HEK293 (cell line): ENCODE results near the gene PRAC1.

ENCODE experiments used
- CTCF ChIP-seq: fragments of 450-650 bp; formaldehyde crosslinking; IDR thresholded peaks from 2 replicates; pipeline ENCODE4 v1.5.1; 2016; ENCODE audit warnings: missing biosample characterization, missing genetic modification characterization
- KLF16 ChIP-seq: fragments of 450-650 bp; formaldehyde crosslinking; IDR thresholded peaks from 2 replicates; pipeline ENCODE4 v1.5.1; 2017; ENCODE audit warnings: missing biosample characterization, missing genetic modification characterization
- PATZ1 ChIP-seq: fragments of 450-650 bp; formaldehyde crosslinking; IDR thresholded peaks from 2 replicates; pipeline ENCODE4 v1.5.1; 2016; ENCODE audit warnings: missing biosample characterization, missing genetic modification characterization
- PBX3 ChIP-seq: sonication (generic); formaldehyde crosslinking; IDR thresholded peaks from 2 replicates; pipeline ENCODE4 v1.8.1; 2022; ENCODE audit warnings: mild to moderate bottlenecking, moderate library complexity, missing genetic modification reagents
- SCRT1 ChIP-seq: fragments of 450-650 bp; formaldehyde crosslinking; IDR thresholded peaks from 2 replicates; pipeline ENCODE4 v1.5.1; 2016; ENCODE audit warnings: missing biosample characterization, missing genetic modification characterization, borderline replicate concordance
- SP2 ChIP-seq: fragments of 450-650 bp; formaldehyde crosslinking; IDR thresholded peaks from 2 replicates; pipeline ENCODE4 v1.5.1; 2016; ENCODE audit warnings: missing biosample characterization, missing genetic modification characterization
- YY1 ChIP-seq: fragments of 450-650 bp; formaldehyde crosslinking; IDR thresholded peaks from 2 replicates; pipeline ENCODE4 v1.5.1; 2018; ENCODE audit warnings: missing biosample characterization, missing genetic modification characterization
- ZEB2 ChIP-seq: fragments of 450-650 bp; formaldehyde crosslinking; IDR thresholded peaks from 2 replicates; pipeline ENCODE4 v1.5.1; 2016; ENCODE audit warnings: missing biosample characterization, missing genetic modification characterization
- ZNF510 ChIP-seq: fragments of 450-650 bp; formaldehyde crosslinking; IDR thresholded peaks from 2 replicates; pipeline ENCODE4 v1.5.1; 2018; ENCODE audit warnings: mild to moderate bottlenecking, missing genetic modification characterization, missing biosample characterization; ENCODE audit not compliant: insufficient replicate concordance
- ZNF639 ChIP-seq: fragments of 450-650 bp; formaldehyde crosslinking; IDR thresholded peaks from 2 replicates; pipeline ENCODE4 v1.5.1; 2016; ENCODE audit warnings: missing biosample characterization, missing genetic modification characterization
- ZSCAN30 ChIP-seq: fragments of 450-650 bp; IDR thresholded peaks from 2 replicates; pipeline ENCODE4 v1.5.1; 2018; ENCODE audit warnings: missing biosample characterization, mild to moderate bottlenecking, missing genetic modification characterization, moderate library complexity
- TF ChIP-seq, protein P1 (sequence below): fragments of 450-650 bp; formaldehyde crosslinking; IDR thresholded peaks from 2 replicates; pipeline ENCODE4 v1.5.1; 2017; ENCODE audit warnings: missing biosample characterization, missing genetic modification characterization
- TF ChIP-seq, protein P2 (sequence below): fragments of 450-650 bp; formaldehyde crosslinking; IDR thresholded peaks from 2 replicates; pipeline ENCODE4 v1.5.1; 2016; ENCODE audit warnings: missing biosample characterization, missing genetic modification characterization, low read depth

- TF ChIP-seq, protein P1, sequence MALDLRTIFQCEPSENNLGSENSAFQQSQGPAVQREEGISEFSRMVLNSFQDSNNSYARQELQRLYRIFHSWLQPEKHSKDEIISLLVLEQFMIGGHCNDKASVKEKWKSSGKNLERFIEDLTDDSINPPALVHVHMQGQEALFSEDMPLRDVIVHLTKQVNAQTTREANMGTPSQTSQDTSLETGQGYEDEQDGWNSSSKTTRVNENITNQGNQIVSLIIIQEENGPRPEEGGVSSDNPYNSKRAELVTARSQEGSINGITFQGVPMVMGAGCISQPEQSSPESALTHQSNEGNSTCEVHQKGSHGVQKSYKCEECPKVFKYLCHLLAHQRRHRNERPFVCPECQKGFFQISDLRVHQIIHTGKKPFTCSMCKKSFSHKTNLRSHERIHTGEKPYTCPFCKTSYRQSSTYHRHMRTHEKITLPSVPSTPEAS = no peak
- TF ChIP-seq KLF16 (tag by site-specific recombination) (no peak), ZSCAN30 (no peak), CTCF (tag by site-specific recombination) (no peak), SP2 (tag by site-specific recombination) (no peak), ZNF639 (tag by site-specific recombination) (no peak), YY1 (tag by site-specific recombination) (no peak), SCRT1 (no peak), PBX3 (no peak), ZNF510 (tag by site-specific recombination) (no peak), ZEB2 (no peak), PATZ1 (no peak)
- TF ChIP-seq, protein P2, sequence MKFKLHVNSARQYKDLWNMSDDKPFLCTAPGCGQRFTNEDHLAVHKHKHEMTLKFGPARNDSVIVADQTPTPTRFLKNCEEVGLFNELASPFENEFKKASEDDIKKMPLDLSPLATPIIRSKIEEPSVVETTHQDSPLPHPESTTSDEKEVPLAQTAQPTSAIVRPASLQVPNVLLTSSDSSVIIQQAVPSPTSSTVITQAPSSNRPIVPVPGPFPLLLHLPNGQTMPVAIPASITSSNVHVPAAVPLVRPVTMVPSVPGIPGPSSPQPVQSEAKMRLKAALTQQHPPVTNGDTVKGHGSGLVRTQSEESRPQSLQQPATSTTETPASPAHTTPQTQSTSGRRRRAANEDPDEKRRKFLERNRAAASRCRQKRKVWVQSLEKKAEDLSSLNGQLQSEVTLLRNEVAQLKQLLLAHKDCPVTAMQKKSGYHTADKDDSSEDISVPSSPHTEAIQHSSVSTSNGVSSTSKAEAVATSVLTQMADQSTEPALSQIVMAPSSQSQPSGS (tag by site-specific recombination) = no peak
These were observed 1.3 kb downstream of the PRAC1 start for GRCh38 chr17:48721009-48721402.
